Gastrocnemius medialis (tissue), 4 donors: ENCODE measurements around the gene PIR.

ENCODE experiments used
- CTCF ChIP-seq, 5 experiments: fragments of 450-650 bp in 3 of 5; fragments of 200-600 bp in 2 of 5; sonication (generic) in 2 of 5; IDR thresholded peaks in 4 of 5; conservative IDR thresholded peaks in 1 of 5; 1 replicate in 4 of 5; 2 replicates in 1 of 5; pipeline ENCODE4 v1.5.1; 2016 to 2019; ENCODE audit warnings: antibody characterized with exemption in 5 of 5, mild to moderate bottlenecking in 3 of 5, moderate library complexity in 3 of 5
- POLR2A ChIP-seq, 2 donors: fragments of 450-650 bp; IDR thresholded peaks; one replicate each; pipeline ENCODE4 v1.6.1; 2017; ENCODE audit warnings: antibody characterized with exemption in 2 of 2, mild to moderate bottlenecking in 2 of 2, moderate library complexity in 2 of 2

- TF ChIP-seq POLR2A (IDR thresholded peaks at IDR 0.05) (peak; percentile 69 to 72), CTCF (IDR thresholded peaks at IDR 0.05 in 4 of 5, conservative IDR thresholded peaks at IDR 0.05 in 1 of 5) (peak in 2 of 5 experiments; percentile 45 to 48)
Measured at GRCh38 chrX:15493118-15493962, at the start of gene PIR.
